NCI-H2107 treated with DMSO at 0.1 percent for 48 hours (cell line): ENCODE results near the gene APBB2.

ENCODE experiments used
- DNase-seq: peaks from one replicate; lab custom pipeline; 2025; ENCODE audit not compliant: unreplicated experiment; lab: John Stamatoyannopoulos, UW

Gene APBB2

GRCh38 chr4:41214136-41214824 lies at the start of gene APBB2:
Gene APBB2 (minus strand): TSS chr4:41214542. CDS start chr4:41033254, 181,288 bp downstream.
- peak; percentile 72 for DNase-seq

- no peak for DNase-seq
Measured at GRCh38 chr4:41262198-41262597, 47.9 kb upstream of the APBB2 start.

- DNase-seq, result no peak
Measured at GRCh38 chr4:41260116-41260733, 45.9 kb upstream of the APBB2 start.

GRCh38 chr4:41258783-41259182 lies 44.4 kb upstream of the APBB2 start:
- DNase-seq, result peak; percentile 10

GRCh38 chr4:41257906-41258305 lies 43.6 kb upstream of the APBB2 start:
- no peak for DNase-seq

GRCh38 chr4:41257257-41257901 lies 43.0 kb upstream of the APBB2 start:
- no peak for DNase-seq

GRCh38 chr4:41256740-41257256 lies 42.5 kb upstream of the APBB2 start, which contains the start of gene UCHL1:
Gene UCHL1 (plus strand): TSS chr4:41256928. CDS start chr4:41256977, 49 bp downstream.
- peak; percentile 82 for DNase-seq

GRCh38 chr4:41256131-41256739 lies 41.9 kb upstream of the APBB2 start:
- DNase-seq, result peak; percentile 61

GRCh38 chr4:41245983-41246382 lies 31.6 kb upstream of the APBB2 start:
- no peak for DNase-seq

- DNase-seq, result no peak
Measured at GRCh38 chr4:41241919-41242318, 27.6 kb upstream of the APBB2 start.

- no peak for DNase-seq
Measured at GRCh38 chr4:41236508-41236907, 22.2 kb upstream of the APBB2 start.

GRCh38 chr4:41236032-41236431 lies 21.7 kb upstream of the APBB2 start:
- no peak for DNase-seq

- DNase-seq, result no peak
Measured at GRCh38 chr4:41232856-41233255, 18.5 kb upstream of the APBB2 start.

GRCh38 chr4:41232406-41232805 lies 18.1 kb upstream of the APBB2 start:
- no peak for DNase-seq

- no peak for DNase-seq
Measured at GRCh38 chr4:41227902-41228301, 13.6 kb upstream of the APBB2 start.

GRCh38 chr4:41221850-41222645 lies 7.7 kb upstream of the APBB2 start:
- no peak for DNase-seq

GRCh38 chr4:41219421-41219950 lies 5.1 kb upstream of the APBB2 start:
- DNase-seq, result no peak

GRCh38 chr4:41218703-41219102 lies 4.4 kb upstream of the APBB2 start:
- DNase-seq, result no peak

- no peak for DNase-seq
Measured at GRCh38 chr4:41217374-41217773, 3.0 kb upstream of the APBB2 start.

GRCh38 chr4:41217020-41217333 lies 2.6 kb upstream of the APBB2 start:
- no peak for DNase-seq
